ENCODE results near the gene LMAN2. TPM values are rescaled to one million over a fixed set of nuclear protein-coding genes. Genes with fewer than 3 reads are reported as not detected.
A peak's percentile ranks its signal among the peaks of the same experiment; 100 is the strongest.

The LMAN2 gene
- total RNA-seq, 2 donors from 2014 or later: 75.5 to 89.8 TPM

DNA sequence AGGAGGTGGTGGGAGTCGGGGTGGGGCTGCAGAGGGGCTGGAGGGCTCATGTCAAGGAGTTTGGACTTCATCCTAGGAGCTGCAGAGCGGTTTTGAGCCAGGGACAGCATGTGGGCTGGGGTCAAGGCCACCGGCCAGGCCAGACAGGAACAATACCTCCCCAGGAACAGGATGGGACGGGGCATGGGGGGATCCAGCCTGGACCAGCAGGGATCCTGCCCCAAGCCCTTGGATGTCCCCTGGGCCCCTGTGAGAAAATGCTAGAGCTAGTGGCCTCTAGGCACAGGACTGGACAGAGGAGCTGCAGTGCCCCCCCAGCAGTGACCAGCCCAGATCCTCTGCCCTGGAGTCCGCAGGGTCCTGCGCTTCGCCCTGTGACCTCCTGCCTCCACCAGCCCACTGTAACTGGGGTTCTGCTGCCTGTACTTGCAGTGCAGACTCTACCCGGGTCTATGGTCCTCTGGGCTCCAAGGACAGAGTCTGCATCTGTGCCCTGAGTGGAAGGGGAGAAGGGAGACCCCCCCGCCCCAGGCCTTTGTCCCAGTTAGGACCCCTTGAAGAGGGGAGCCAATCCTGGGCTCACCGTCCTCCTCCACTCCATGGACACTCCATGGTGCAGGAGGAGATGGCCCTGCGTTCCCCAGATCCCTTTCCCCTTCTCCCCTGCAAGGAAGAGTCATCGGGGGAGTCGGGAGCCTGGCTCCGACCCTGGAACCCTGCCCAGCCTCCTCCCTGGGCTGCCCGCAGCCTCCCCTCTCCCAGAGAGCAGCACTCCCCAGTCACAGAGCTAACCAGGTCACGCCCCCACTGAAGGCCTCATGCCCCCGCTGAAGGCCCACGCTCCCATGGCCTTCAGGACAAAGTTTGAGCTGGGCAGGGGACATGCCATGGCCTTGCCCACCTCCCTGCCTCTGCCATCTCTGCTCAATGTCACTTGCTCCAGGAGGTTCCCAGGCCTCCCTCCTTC, 36.8 kb downstream of the LMAN2 start:
- ATAC-seq (no peak), DNase-seq (no peak)
- H3K27me3 Mint-ChIP-seq: no peaks in the 10 kb centered on the region
- H3K9me3 ChIP-seq (ENCODE audit: control insufficient read depth, low read length, poor library complexity, severe bottlenecking): no peaks in the 10 kb centered on the region
- H3K4me1 Mint-ChIP-seq: peaks cover 33% of the 10 kb centered on the region
- no peaks in the 10 kb centered on the region for H3K36me3 Mint-ChIP-seq (ENCODE audit: low read depth)
- peak overlapping the region; percentile 9 for H3K4me3 Mint-ChIP-seq
- H3K27ac Mint-ChIP-seq: no peak overlapping the region

DNA sequence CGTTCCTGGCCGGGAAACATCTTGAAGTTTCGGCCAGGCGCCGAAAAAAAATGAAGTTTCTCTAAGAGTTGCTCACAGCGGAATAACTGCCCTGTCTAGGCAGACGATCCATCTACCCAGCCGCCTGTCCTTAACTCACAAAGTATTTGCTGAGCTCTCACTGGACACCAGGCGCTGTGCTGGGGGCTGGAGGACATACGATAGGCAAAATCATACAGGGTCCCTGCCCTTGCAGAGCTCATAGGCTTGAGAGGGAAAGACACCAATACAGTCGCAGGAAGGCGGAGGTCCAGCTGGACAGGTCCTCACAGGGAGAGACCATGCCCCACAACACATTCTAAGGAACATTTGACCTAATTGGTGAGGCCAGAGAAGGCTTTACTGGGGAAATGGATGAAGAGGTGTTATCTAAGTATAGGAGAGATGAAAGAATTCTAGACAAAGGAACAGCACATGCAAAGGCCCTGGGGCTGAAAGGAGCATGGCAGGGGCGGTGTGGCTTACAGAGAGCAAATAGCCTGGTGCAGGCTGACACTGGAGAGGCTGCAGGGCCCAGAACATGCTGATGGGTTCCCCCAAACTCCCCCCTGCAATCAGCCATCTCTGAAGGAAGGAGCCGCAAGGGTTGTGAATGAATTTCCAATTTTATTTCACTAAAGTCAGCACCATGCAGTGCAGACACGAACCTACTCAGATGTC, 37.8 kb downstream of the LMAN2 start:
- no peaks in the 10 kb centered on the region for H3K27me3 Mint-ChIP-seq
- H3K9me3 ChIP-seq (ENCODE audit: control insufficient read depth, low read length, poor library complexity, severe bottlenecking): no peaks in the 10 kb centered on the region
- H3K36me3 Mint-ChIP-seq (ENCODE audit: low read depth): no peaks in the 10 kb centered on the region
- DNase-seq (no peak), ATAC-seq (no peak)
- no peak overlapping the region for H3K4me3 Mint-ChIP-seq
- no peak overlapping the region for H3K27ac Mint-ChIP-seq
- peaks cover 33% of the 10 kb centered on the region for H3K4me1 Mint-ChIP-seq

DNA sequence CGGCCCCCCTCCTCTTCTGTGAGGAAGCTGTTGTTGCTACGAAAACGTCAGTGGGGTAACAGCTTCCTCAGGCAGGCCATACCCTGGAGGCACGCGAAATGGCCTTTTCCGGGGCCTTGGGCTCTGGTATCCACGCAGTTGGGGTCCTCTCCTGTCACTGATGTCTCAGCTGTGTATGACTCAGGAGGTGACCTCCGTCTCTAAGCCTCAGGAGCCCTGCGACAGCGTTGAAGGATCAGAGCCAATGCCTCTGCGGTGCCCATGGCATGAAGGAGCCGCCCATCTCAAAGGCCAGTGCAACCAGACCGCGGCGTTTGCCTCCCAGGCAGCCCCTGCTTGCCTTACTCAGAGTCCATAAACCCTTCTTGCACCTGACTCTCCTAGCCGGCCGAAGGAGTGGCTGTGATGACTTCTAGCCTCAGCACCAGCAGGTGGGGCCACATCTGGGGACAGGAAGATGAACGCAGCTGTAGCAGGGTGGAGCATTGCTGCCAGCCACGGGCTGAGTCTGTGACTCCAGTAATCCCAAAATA, 38.8 kb downstream of the LMAN2 start:
- H3K4me3 Mint-ChIP-seq: peak overlapping the region; percentile 85
- no peaks in the 10 kb centered on the region for H3K36me3 Mint-ChIP-seq (ENCODE audit: low read depth)
- no peaks in the 10 kb centered on the region for H3K9me3 ChIP-seq (ENCODE audit: control insufficient read depth, low read length, poor library complexity, severe bottlenecking)
- H3K27me3 Mint-ChIP-seq: no peaks in the 10 kb centered on the region
- DNase-seq: no peak
- no peak overlapping the region for H3K27ac Mint-ChIP-seq
- peak; percentile 16 for ATAC-seq
- peaks cover 29% of the 10 kb centered on the region for H3K4me1 Mint-ChIP-seq

DNA sequence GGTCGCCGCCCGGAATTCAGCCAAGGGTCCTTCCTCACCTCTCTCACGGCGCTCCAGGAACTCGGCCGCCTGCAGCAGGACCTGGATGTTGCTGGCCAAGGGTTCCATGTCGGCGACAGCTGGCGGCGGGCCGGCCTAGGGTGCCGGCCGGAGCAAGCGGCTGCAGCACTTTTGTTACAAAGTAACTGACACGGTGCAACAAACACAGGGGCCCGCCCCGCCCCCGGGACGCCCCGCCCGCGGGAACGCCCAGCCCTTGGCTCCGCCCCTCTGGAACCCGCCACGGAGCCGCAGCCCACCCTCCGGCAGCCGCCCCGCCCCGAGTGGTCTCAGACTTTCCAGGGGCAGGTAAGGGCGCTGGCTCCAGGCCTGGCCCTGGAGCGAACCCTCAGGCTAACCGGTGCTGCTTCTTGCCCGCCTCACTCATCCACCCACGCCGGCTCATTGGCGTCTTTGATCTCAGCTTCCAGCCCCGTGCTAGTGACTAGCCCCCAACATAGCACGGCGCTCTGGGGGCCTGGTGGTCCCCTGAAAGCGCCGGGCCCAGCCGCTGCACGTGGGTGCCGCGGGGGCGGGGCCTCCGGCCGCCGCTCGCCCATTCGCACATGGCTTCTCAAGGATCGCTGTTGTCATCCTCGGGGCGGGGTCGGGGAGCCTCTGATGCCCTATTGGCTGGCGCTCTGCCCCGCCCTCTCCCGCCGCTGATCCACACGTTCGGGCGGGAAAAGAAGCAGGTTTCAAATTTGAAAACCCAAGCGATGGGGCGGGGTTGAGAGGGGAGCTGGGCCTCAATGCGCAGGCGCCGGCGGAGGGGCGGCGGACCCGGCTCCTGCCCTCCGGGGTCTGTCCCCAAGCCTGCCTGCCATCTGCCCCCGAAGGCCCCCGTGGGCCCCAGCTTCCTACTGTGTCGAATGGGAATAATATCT, 39.5 kb downstream of the LMAN2 start, which contains the start of gene MXD3:
Gene MXD3 (minus strand): TSS at position 176 of the 926 bp plus-strand sequence. CDS start 68 bp downstream, at position 108.
- no peaks in the 10 kb centered on the region for H3K27me3 Mint-ChIP-seq
- peaks cover 30% of the 10 kb centered on the region for H3K4me1 Mint-ChIP-seq

DNA sequence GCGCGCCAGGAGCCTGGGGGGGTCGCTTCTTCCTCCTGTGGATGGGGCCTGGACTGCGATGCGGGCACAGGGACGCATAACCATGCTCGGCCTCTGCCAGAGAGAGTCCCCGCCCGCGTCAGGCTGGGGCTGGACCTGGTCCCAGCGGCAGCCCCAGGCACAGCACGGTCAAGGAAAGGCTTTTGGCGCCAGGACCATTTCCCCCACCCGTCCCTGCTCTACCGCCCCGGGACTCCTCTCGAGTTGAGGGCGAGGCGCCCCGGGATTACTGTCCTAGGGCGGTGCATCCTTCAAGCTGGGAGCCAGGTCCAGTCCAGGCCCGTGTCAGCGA, 40.1 kb downstream of the LMAN2 start:
- ATAC-seq (no peak), DNase-seq (no peak)
- Mint-ChIP-seq H3K36me3 (ENCODE audit: low read depth) (no peaks in the 10 kb centered on the region), H3K4me1 (peaks cover 35% of the 10 kb centered on the region), H3K27ac (no peak overlapping the region), H3K4me3 (peak overlapping the region; percentile 92), H3K27me3 (no peaks in the 10 kb centered on the region)
- no peaks in the 10 kb centered on the region for H3K9me3 ChIP-seq (ENCODE audit: control insufficient read depth, low read length, poor library complexity, severe bottlenecking)

More for the DNA sequence above, 39.5 kb downstream of the LMAN2 start, which contains the start of gene MXD3:
- H3K9me3 ChIP-seq (ENCODE audit: control insufficient read depth, low read length, poor library complexity, severe bottlenecking): no peaks in the 10 kb centered on the region
- H3K27ac Mint-ChIP-seq: no peak within 1 kb of the TSS
- DNase-seq: peak; percentile 89 to 94 (median 92)
- H3K4me3 Mint-ChIP-seq: peak within 1 kb of the TSS; percentile 92
- ATAC-seq: peak; percentile 93
- no peaks in the 10 kb centered on the region for H3K36me3 Mint-ChIP-seq (ENCODE audit: low read depth)

DNA sequence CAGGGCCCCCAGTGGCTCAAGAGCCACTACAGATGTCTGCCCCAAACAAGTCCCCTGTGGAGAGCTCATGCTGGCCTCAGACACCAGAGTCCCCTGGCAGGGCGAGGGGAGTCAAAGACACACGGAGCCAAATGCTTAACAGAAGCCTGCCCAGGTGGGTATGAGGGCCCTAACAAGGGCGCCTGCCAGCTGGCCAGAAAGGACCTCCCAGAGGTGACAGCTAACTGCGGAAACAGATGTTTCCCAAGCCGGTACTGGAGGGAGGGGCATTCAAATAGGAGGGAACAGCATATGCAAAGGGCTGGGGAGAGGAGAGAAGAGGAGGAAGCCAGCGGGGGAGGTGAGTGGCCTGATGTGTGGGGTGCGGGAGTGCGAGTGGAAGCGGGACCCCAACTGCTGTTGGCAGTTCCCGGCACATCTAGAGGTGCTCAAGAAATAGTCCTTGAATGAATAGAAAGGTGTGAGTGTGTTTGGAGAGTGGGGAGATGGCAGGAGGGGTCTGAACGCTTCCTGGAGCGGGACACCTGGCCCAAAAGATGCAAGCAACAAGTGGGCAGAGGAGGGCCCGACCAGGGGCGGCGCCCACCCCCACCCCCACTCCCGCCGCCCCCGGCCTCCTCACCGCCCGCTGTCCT, 40.6 kb downstream of the LMAN2 start:
- Mint-ChIP-seq H3K36me3 (ENCODE audit: low read depth) (no peaks in the 10 kb centered on the region), H3K4me1 (peaks cover 35% of the 10 kb centered on the region), H3K4me3 (peak overlapping the region; percentile 92), H3K27ac (no peak overlapping the region), H3K27me3 (no peaks in the 10 kb centered on the region)
- DNase-seq: no peak
- ATAC-seq: no peak
- H3K9me3 ChIP-seq (ENCODE audit: control insufficient read depth, low read length, poor library complexity, severe bottlenecking): no peaks in the 10 kb centered on the region

DNA sequence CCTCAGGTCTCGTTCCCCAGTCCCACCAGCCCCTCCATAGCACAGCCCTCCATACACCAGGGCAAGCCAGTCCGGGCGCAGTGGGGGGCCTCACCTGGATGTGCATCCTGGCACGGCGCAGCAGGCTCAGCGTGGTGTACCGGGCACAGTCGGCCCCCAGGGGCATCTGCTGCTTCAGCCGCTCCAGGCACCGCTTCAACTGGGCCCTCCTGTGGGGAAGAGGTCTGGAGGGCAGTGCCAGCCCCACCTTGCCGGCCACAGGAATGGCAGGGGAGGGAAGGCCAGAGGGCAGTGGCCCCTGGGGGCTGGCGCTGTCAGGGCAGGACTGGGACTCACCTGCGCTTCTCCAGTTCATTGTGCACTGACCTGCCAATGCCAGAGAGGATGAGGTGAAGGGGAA, 41.1 kb downstream of the LMAN2 start:
- Mint-ChIP-seq H3K4me3 (no peak overlapping the region), H3K27ac (no peak overlapping the region), H3K4me1 (peaks cover 36% of the 10 kb centered on the region), H3K27me3 (no peaks in the 10 kb centered on the region), H3K36me3 (ENCODE audit: low read depth) (no peaks in the 10 kb centered on the region)
- ATAC-seq (no peak), DNase-seq (no peak)
- no peaks in the 10 kb centered on the region for H3K9me3 ChIP-seq (ENCODE audit: control insufficient read depth, low read length, poor library complexity, severe bottlenecking)

DNA sequence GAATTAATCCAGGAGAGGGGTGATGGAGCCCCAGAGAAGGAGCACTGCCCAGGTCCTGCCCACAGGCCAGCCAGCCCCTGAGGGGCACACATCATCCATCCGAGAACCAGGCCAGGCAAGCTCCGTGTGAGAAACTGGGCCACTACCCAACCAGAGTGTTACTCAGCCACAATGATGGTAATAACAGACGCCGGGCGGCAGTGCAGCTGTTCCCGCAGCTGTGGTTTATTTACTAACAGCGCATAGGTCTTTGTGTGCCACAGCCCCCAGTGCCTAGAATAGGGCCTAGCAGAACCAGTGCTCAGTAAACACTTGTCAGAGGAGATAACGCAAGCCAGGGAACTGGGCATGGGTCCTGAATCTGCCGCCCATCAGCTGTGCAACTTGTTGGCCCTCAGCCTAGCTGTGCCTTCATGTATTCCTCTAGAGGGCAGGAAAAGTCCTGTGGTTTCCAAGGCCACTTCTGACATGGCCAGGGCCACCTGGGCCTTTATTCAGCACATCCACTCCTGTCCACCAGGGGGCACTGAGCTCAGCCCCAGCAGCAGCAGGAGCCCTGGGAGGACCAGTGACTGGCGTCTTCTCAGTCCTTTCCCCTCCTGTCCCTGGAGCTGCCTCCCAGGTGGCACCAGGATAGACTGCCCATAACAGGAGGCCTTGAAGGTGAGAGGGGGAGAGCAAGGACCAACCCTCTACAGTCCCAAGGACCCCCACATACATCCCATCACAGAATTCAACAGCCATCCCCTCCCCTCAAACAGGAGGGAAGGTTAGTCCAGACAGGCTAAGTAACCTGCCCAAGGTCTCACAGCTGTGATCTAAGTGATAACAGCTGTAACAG, 41.9 kb downstream of the LMAN2 start:
- H3K27me3 Mint-ChIP-seq: no peaks in the 10 kb centered on the region
- DNase-seq (peak; percentile 52 to 66 (median 58)), ATAC-seq (peak; percentile 41)
- H3K36me3 Mint-ChIP-seq (ENCODE audit: low read depth): no peaks in the 10 kb centered on the region
- H3K27ac Mint-ChIP-seq: peak overlapping the region; percentile 76
- peaks cover 43% of the 10 kb centered on the region for H3K4me1 Mint-ChIP-seq
- H3K4me3 Mint-ChIP-seq: peak overlapping the region; percentile 78
- H3K9me3 ChIP-seq (ENCODE audit: control insufficient read depth, low read length, poor library complexity, severe bottlenecking): no peaks in the 10 kb centered on the region

DNA sequence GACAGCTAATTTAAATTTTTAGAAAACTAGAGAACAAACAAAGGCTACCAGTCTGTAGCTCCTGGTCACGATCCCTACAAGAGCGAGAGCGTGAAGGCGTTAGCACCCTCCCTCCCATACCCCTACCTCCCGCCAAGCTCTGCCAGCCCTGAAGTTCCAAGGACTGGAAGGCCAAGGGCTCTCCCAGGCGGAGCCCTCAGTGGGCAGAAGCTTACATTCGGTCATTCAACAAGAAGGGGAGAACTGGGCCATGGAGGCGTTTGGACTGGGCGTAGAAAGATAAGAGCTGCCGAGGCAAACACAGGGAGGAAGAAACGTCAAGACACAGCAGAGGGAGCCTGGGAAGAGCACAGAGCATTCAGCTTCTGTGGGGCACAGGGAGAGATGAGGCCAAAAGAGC, 42.7 kb downstream of the LMAN2 start:
- ATAC-seq (no peak), DNase-seq (no peak)
- Mint-ChIP-seq H3K4me3 (no peak overlapping the region), H3K27ac (peak overlapping the region; percentile 76), H3K4me1 (peaks cover 49% of the 10 kb centered on the region), H3K27me3 (no peaks in the 10 kb centered on the region), H3K36me3 (ENCODE audit: low read depth) (no peaks in the 10 kb centered on the region)
- no peaks in the 10 kb centered on the region for H3K9me3 ChIP-seq (ENCODE audit: control insufficient read depth, low read length, poor library complexity, severe bottlenecking)

DNA sequence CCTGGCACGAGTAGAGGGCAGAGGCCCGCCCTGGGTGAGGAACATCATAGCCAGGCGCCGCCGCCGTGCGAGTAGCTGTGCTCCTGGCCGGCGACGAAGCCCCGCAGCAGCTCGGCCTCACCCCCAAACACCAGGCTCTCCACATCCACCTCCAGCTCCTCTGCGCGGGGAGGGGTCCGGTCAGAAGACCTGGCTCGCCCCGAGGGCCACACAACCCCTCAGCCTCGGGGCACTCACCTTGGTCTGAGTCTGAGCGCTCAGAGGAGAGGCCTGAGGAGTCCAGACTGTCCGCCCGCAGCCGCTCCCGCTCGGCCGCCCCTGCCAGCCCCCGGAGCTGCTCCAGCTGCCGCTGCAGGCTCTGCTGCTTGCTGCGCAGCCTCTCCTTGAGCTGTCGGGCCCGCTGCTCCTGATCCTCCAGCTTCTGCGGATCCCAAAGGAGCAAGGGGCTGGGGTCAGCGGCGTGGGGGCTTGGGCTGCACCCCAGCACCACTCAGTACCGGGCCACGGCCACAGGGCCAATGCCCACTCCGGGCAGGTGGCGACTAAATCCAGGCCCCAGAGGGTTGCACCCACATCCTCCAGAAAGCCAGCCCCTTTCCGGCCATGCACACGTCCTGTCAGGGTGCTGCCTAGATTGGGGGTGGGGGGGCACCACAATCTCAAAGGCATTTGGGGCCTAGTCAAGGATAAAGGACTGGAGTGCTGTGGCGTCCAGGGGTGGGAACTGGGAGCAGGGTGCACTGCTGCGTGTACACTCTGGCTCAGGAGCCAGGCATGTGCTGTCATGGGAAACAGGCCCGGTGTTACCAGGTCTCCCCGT, 43.7 kb downstream of the LMAN2 start:
- Mint-ChIP-seq H3K27ac (peak overlapping the region; percentile 76), H3K4me3 (peak overlapping the region; percentile 36), H3K4me1 (peaks cover 46% of the 10 kb centered on the region), H3K27me3 (no peaks in the 10 kb centered on the region), H3K36me3 (ENCODE audit: low read depth) (no peaks in the 10 kb centered on the region)
- no peak for ATAC-seq
- H3K9me3 ChIP-seq (ENCODE audit: control insufficient read depth, low read length, poor library complexity, severe bottlenecking): no peaks in the 10 kb centered on the region
- DNase-seq: no peak

All from T-helper 17 cell (primary cell).